T-helper 2 cell treated with Interferon-gamma antibody and Interleukin-4, amounts not matched to agents 5 μg/mL and 100 μg/mL, for 36 hours (primary cell): ENCODE measurements around the gene ZNF444.
A peak's percentile ranks its signal among the peaks of the same experiment; 100 is the strongest.
"Not testable (repeated sequence)": the region's sequence is repeated elsewhere in the genome, so short reads cannot be mapped to it uniquely, and the experiment has no call there.

Source experiments
- DNase-seq: peaks from one replicate; pipeline ENCODE4 v3.0.0; 2021; ENCODE audit warnings: low spot score
- H3K27ac Mint-ChIP-seq: one replicate; pipeline ENCODE4 v1.8.0; 2021; ENCODE audit warnings: mild to moderate bottlenecking, mixed read lengths
- H3K27me3 Mint-ChIP-seq: one replicate; pipeline ENCODE4 v1.8.0; 2021; ENCODE audit warnings: low read depth, mixed read lengths
- H3K36me3 Mint-ChIP-seq: one replicate; pipeline ENCODE4 v1.8.0; 2021; ENCODE audit warnings: low read depth, mixed read lengths
- H3K4me1 Mint-ChIP-seq: one replicate; pipeline ENCODE4 v1.8.0; 2021; ENCODE audit warnings: low read depth, mixed read lengths
- H3K4me3 Mint-ChIP-seq: one replicate; pipeline ENCODE4 v1.8.0; 2022; ENCODE audit warnings: mild to moderate bottlenecking, moderate library complexity, mixed read lengths
- H3K9me3 Mint-ChIP-seq: one replicate; pipeline ENCODE4 v1.8.0; 2021; ENCODE audit warnings: mixed read lengths

ZNF444 gene

DNA sequence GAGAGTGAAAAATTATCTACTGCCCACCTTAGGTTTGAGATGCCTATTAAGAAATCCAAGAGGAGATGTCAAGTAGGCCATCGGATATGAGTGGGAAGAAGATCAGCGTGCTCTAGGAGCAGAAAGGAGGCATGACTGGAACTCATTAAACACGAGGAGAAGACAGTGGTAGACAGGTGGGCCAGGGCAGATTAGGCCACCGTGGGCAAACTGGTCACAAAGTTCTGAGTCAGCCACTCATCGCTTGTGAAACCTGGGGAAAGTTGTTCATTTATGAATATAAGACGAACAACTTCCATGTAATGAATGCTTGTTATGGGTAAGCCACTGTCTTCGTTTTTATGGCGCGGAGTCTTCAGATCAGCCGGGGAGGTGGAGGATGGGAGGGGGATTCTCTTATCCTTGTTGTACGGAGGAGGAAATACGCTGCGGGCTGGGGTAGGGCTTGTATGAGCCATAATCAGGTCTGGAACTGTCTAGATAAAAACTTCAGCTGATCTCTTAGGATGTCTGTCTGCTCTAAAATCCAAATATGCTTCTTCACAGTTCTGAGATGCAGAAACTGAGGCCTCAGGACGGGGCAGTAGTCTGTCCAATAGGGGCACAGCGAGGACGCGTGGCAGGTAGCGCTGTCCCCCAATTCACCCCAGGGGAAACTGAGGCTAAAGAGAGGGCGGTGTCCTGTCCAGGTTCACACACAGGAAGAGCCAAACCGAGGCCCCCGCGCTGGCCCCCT is 1.1 kb upstream of the ZNF444 start:
- peak overlapping the region; percentile 87 for H3K4me3 Mint-ChIP-seq
- no peaks in the 10 kb centered on the region for H3K36me3 Mint-ChIP-seq
- no peaks in the 10 kb centered on the region for H3K9me3 Mint-ChIP-seq
- H3K4me1 Mint-ChIP-seq = peaks cover 25% of the 10 kb centered on the region
- H3K27ac Mint-ChIP-seq = peak overlapping the region; percentile 86
- no peaks in the 10 kb centered on the region for H3K27me3 Mint-ChIP-seq
- no peak for DNase-seq

DNA sequence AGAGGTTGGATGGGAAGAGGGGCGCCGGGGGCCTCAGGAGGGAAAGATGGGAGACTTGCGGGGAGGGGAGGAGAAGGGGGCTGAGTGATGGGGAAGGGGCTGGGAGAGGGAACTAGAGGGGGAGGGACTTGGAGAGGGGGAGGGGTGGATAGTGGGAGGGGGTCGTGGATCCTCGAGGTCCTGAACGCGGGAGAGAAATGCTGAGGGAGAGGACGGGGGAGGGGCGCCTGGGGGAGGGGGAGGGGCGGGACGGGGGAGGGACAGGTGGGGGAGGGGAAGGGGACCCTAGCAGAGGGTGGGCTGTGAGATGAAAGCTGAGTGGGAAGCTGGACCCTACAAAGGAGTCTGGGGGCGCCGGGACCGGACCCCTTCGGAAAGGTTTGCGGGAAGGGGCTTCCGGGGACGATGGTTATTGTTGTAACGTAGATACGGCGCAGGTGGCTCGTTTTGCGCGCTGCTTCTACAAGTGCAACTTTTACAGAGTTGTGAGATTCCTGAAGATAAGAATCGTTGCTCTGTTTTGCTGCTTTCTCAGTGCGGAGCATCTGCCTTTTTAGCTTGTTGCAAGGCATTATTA is 418 bp downstream of the ZNF444 start:
- H3K4me1 Mint-ChIP-seq = peaks cover 25% of the 10 kb centered on the region
- H3K27ac Mint-ChIP-seq = peak overlapping the region; percentile 86
- no peaks in the 10 kb centered on the region for H3K9me3 Mint-ChIP-seq
- H3K27me3 Mint-ChIP-seq = no peaks in the 10 kb centered on the region
- DNase-seq = no peak
- no peaks in the 10 kb centered on the region for H3K36me3 Mint-ChIP-seq
- H3K4me3 Mint-ChIP-seq = peak overlapping the region; percentile 87

DNA sequence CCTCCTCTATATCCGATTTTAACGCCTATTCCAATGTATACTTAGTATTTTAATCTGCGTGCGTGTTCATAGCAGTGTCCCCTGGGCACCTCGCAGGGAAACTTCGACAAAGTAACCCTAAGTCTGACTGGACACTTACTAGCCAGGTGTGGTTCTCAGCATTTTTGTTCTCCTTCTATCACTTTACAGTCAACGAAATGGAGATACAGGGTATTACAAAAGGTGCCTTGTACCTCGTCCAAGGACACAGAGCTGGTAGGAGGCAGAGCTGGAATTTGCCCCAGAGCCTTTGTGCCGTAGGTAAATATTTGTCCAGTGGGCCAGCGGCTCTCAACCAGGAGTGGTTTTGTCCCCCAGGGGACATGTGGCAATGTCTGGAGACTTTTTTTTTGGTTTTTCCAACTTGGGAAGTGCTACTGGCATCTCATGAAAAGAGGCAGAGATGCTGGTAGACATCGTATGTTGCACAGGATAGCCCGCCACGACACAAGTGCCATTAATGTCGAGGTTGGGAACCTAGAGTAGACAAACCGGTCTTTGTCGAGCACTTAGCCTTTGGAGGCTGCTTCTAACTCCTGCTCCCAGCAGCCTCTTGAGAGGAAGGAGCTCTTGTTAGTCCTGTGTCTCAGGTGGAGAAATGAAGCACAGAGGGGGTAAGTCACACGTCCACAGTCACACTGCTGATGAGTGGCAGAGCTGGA is 1.1 kb downstream of the ZNF444 start:
- Mint-ChIP-seq H3K27ac (peak overlapping the region; percentile 78), H3K9me3 (no peaks in the 10 kb centered on the region), H3K27me3 (no peaks in the 10 kb centered on the region), H3K4me1 (peaks cover 25% of the 10 kb centered on the region), H3K4me3 (peak overlapping the region; percentile 87), H3K36me3 (no peaks in the 10 kb centered on the region)
- no peak for DNase-seq

DNA sequence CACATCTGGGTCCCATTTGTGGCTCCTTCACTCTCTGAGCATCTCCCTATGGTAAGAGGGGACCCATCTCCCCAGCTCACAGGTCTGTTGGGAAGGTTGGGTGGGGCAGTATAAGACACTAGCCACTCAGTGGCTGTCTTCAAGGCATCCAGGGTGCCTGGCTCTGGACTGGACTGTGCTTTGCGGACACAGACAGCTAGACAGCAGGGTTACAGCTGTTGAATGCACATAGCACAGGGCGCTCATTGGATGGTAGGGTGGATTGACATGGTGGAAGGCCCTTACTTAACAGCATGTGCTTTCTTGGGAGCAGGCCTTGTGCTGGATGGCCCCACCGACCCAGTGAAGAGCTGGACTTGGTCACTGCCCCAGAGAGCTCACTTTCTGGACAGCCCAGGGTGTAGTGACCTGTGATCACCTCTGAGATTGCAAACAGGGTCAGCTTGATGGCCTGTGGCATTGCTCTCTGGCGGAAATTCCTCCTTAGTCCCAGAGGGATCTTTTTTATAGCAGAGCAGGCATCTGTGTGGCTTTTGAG is 1.9 kb downstream of the ZNF444 start:
- peak overlapping the region; percentile 15 for H3K4me3 Mint-ChIP-seq
- DNase-seq = no peak
- peaks cover under 1% of the 10 kb centered on the region for H3K36me3 Mint-ChIP-seq
- H3K4me1 Mint-ChIP-seq = peaks cover 25% of the 10 kb centered on the region
- no peaks in the 10 kb centered on the region for H3K27me3 Mint-ChIP-seq
- H3K27ac Mint-ChIP-seq = no peak overlapping the region
- H3K9me3 Mint-ChIP-seq = no peaks in the 10 kb centered on the region

DNA sequence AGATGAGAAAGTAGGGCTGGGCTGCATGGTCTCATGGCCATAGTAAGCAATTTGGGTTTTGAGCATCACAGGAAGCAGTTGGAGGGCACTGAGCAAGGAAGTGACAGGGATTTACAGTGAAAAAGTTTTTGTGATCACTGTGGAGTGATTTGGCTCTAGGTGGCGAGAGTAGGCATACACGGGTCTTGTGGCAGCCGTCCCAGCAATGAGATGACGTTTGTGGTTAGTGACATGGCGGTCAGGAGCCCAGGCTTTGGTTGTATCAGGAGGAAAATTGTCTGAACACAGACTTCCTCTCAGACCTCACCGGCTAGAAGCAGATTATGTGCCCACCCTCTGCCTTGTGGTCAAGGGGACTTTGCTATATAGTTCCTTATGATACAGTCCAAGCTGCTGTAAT is 3.3 kb downstream of the ZNF444 start:
- Mint-ChIP-seq H3K4me1 (peaks cover 25% of the 10 kb centered on the region), H3K27ac (no peak overlapping the region), H3K27me3 (no peaks in the 10 kb centered on the region), H3K9me3 (no peaks in the 10 kb centered on the region), H3K36me3 (peaks cover 8% of the 10 kb centered on the region), H3K4me3 (no peak overlapping the region)
- DNase-seq = no peak

DNA sequence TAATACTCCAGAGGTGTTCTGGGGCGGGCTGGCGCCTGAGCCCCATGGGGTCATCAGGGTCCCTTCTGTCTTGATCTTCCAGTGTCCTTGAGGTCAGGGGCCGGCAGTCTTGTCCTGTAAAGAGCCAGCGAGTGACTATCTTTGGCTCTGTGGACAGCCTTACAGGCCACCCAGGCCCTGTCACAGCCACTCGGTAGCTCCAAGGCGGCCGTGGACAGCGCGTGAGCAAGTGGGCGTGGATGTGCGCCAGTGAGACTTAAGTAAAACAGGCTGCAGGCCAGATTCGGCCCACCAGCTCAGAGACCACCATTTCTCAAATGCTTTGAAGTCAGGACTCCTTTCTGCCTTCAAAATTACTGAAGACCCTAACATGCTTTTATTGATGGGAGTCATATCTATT is 3.7 kb downstream of the ZNF444 start:
- Mint-ChIP-seq H3K9me3 (no peaks in the 10 kb centered on the region), H3K27ac (no peak overlapping the region), H3K36me3 (peaks cover 11% of the 10 kb centered on the region), H3K27me3 (no peaks in the 10 kb centered on the region), H3K4me1 (peaks cover 21% of the 10 kb centered on the region), H3K4me3 (no peak overlapping the region)
- DNase-seq = no peak

DNA sequence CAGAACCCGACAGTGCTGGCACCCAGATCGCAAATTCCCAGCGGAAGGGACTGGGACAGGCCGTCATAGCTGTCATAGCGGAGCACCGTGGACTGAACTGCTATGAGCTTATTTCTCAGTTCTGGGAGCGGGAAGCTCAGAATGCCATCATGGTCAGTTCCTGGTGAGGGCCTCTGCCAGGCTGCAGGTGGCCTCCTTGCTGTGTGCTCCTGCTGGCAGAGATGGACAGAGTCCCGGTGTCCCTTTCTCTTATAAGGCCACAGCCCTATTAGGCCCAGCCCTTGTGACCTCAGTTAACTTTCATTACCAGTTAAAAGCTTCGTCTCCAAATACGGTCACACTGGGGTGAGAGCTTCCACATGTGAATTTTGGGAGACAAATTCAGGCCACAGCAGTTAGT is 4.6 kb downstream of the ZNF444 start:
- Mint-ChIP-seq H3K27me3 (no peaks in the 10 kb centered on the region), H3K4me1 (peaks cover 17% of the 10 kb centered on the region), H3K27ac (no peak overlapping the region), H3K36me3 (peaks cover 17% of the 10 kb centered on the region), H3K9me3 (no peaks in the 10 kb centered on the region), H3K4me3 (no peak overlapping the region)
- no peak for DNase-seq

DNA sequence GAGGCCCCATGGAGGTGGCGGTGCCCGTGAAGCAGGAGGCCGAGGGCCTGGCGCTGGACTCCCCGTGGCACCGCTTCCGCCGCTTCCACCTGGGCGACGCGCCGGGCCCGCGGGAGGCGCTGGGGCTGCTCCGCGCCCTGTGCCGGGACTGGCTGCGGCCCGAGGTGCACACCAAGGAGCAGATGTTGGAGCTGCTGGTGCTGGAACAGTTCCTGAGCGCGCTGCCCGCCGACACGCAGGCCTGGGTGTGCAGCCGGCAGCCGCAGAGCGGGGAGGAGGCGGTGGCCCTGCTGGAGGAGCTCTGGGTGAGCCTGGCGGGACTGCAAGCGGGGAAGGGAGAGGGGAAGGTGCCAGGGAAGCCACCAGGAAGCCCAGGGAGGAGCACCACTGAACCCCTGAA is 5.8 kb downstream of the ZNF444 start:
- H3K4me1 Mint-ChIP-seq = peaks cover 14% of the 10 kb centered on the region
- H3K36me3 Mint-ChIP-seq = peaks cover 17% of the 10 kb centered on the region
- no peaks in the 10 kb centered on the region for H3K9me3 Mint-ChIP-seq
- H3K4me3 Mint-ChIP-seq = no peak overlapping the region
- no peak overlapping the region for H3K27ac Mint-ChIP-seq
- DNase-seq = no peak
- no peaks in the 10 kb centered on the region for H3K27me3 Mint-ChIP-seq

DNA sequence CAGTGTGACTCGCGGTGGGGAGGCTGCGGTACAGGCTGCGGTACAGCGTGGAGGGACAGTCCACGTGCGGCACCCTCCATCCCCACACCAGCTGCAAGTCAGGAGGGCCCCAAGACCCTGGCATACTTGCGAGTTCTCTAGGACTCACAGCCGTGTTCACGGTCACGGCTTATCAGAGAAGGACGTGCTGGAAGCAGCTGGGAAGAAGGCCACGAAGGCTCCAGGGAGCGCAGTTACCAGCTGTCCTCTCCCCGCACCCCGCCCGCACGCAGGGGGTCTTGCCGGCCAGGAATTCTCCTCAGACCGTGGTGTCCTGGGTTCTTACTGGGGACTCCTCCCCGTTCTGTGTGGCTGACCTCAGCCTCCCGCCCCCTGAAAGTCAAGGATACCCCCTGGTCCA is 6.2 kb downstream of the ZNF444 start:
- Mint-ChIP-seq H3K27me3 (no peaks in the 10 kb centered on the region), H3K4me1 (peaks cover 11% of the 10 kb centered on the region), H3K4me3 (no peak overlapping the region), H3K36me3 (peaks cover 17% of the 10 kb centered on the region), H3K9me3 (no peaks in the 10 kb centered on the region), H3K27ac (no peak overlapping the region)
- DNase-seq = no peak

DNA sequence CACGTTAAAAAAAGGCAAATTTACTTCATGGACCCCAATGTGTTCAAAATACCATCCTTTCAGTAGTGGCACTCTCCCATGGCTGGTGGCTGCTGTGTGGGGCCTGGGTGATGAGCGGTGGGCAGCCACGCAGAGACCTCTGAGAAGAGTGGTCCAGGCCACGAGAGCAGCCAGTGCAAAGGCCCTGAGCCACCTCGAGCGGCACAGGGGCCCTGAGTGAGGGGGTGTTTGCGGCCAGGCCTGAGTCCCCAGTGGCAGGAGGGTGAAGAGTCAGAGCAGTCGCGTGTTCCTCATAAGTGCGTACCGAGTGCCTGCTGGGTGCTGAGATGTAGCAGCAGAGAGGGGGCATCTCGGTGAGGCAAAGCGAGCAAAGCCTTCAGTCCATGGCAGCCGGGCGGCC is 7.0 kb downstream of the ZNF444 start:
- H3K9me3 Mint-ChIP-seq = no peaks in the 10 kb centered on the region
- no peak overlapping the region for H3K4me3 Mint-ChIP-seq
- peaks cover 8% of the 10 kb centered on the region for H3K4me1 Mint-ChIP-seq
- H3K27ac Mint-ChIP-seq = no peak overlapping the region
- DNase-seq = no peak
- no peaks in the 10 kb centered on the region for H3K27me3 Mint-ChIP-seq
- H3K36me3 Mint-ChIP-seq = peaks cover 17% of the 10 kb centered on the region

DNA sequence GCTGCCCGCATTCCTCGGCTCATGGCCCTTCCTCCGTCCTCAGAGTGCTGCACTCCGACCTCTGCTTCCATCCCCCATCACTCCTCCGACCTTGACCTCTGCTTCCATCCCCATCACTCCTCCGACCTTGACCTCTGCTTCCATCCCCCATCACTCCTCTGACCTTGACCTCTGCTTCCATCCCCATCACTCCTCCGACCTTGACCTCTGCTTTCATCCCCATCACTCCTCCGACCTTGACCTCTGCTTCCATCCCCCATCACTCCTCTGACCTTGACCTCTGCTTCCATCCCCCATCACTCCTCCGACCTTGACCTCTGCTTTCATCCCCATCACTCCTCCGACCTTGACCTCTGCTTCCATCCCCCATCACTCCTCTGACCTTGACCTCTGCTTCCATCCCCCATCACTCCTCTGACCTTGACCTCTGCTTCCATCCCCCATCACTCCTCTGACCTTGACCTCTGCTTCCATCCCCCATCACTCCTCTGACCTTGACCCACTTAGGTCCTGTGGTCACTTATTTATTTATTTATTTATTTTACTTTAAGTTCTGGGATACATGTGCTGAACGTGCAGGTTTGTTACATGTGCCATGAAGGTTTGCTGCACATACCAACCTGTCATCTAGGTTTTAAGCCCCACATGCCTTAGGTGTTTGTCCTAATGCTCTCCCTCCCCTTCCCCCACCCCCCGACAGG is 8.0 kb downstream of the ZNF444 start:
- not testable (repeated sequence) for H3K27me3 Mint-ChIP-seq, H3K4me3 Mint-ChIP-seq, H3K9me3 Mint-ChIP-seq, H3K27ac Mint-ChIP-seq, DNase-seq
- H3K4me1 Mint-ChIP-seq = peaks cover 11% of the 10 kb centered on the region
- H3K36me3 Mint-ChIP-seq = peaks cover 21% of the 10 kb centered on the region

DNA sequence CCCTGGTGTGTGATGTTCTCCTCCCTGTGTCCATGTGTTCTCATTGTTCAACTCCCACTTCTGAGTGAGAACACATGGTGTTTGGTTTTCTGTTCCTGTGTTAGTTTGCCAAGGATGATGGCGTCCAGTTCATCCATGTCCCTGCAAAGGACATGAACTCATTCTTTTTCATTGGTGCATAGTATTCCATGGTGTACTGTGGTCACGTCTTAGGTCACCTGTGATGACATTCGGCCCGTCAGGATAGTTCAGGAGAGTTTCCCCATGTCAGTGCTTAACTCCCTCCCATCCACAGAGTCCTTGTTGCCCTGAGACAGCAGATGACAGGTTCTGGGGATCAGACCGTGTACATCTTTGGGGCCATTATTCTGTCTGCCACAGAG is 8.6 kb downstream of the ZNF444 start:
- no peak for DNase-seq
- Mint-ChIP-seq H3K4me1 (peaks cover 6% of the 10 kb centered on the region), H3K27me3 (no peaks in the 10 kb centered on the region), H3K4me3 (no peak overlapping the region), H3K36me3 (peaks cover 21% of the 10 kb centered on the region), H3K9me3 (no peaks in the 10 kb centered on the region), H3K27ac (no peak overlapping the region)

DNA sequence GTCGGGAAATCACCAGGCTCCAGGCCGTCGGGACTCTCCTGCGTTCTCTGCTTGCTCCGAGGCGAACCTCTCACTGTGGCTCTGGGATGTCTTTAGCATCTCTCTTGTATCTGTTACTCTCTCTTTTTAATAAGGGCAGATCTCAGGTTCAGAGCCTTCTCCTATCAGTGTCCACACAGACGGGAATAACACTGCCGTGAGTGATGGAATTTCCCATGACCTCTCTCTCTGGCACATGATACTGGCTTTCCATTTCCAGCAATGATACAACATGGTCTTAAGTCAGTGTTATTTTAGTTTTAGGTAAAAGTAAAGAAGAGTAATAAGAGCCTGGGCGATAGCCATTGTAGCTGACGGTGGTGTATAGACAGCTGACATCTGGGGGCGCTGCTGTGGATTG is 9.3 kb downstream of the ZNF444 start:
- H3K4me1 Mint-ChIP-seq = peaks cover 6% of the 10 kb centered on the region
- no peak for DNase-seq
- peaks cover 21% of the 10 kb centered on the region for H3K36me3 Mint-ChIP-seq
- no peaks in the 10 kb centered on the region for H3K9me3 Mint-ChIP-seq
- H3K4me3 Mint-ChIP-seq = no peak overlapping the region
- H3K27ac Mint-ChIP-seq = no peak overlapping the region
- H3K27me3 Mint-ChIP-seq = no peaks in the 10 kb centered on the region

DNA sequence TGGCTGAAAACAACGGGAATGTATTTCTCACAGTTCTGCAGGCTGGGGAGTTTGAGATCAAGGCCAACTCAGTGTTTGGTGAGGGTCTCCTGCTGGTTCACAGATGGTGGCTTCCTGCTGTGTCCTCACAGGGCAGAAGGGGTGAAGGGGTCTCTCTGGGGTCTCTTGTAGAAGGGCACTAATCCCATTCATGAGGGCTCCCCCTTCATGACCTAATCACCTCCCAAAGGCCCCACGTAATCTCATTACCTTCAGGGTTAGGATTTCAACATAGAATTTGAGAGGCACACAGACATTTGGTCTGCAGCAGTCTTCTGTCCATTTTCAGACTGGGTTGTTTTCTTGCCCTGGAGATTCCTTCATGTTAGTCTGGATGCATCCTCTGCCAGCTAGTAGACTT is 11.6 kb downstream of the ZNF444 start:
- DNase-seq = no peak
- H3K4me1 Mint-ChIP-seq = peaks cover 6% of the 10 kb centered on the region
- H3K27ac Mint-ChIP-seq = no peak overlapping the region
- H3K36me3 Mint-ChIP-seq = peaks cover 22% of the 10 kb centered on the region
- no peak overlapping the region for H3K4me3 Mint-ChIP-seq
- H3K27me3 Mint-ChIP-seq = no peaks in the 10 kb centered on the region
- H3K9me3 Mint-ChIP-seq = no peaks in the 10 kb centered on the region
